IPS-NIHi7 (cell line): ENCODE measurements around the gene FAM117A.

Experiments used
- DNase-seq: peaks from one replicate; pipeline ENCODE4 v3.0.0; 2012; ENCODE audit warnings: mixed read lengths; ENCODE audit errors: extremely low spot score

FAM117A gene

GRCh38 chr17:49707608-49708514 lies 56.1 kb downstream of the FAM117A start, which contains the start of gene SLC35B1:
TSS of gene SLC35B1 (minus strand) at chr17:49707964. CDS start at chr17:49707833, 131 bp downstream.
- peak; percentile 100 for DNase-seq

GRCh38 chr17:49707246-49707607 lies 56.7 kb downstream of the FAM117A start:
- DNase-seq, result no peak

GRCh38 chr17:49705254-49705653 lies 58.7 kb downstream of the FAM117A start:
- DNase-seq, result no peak

GRCh38 chr17:49703557-49704277 lies 60.2 kb downstream of the FAM117A start:
- peak; percentile 51 for DNase-seq

GRCh38 chr17:49700960-49701359 lies 63.0 kb downstream of the FAM117A start:
- DNase-seq, result no peak

- DNase-seq, result no peak
Observed at GRCh38 chr17:49699966-49700575, 63.9 kb downstream of the FAM117A start.

GRCh38 chr17:49698005-49698404 lies 65.9 kb downstream of the FAM117A start:
- no peak for DNase-seq

GRCh38 chr17:49696233-49696761 lies 67.6 kb downstream of the FAM117A start:
- DNase-seq, result no peak

- DNase-seq, result no peak
Observed at GRCh38 chr17:49695698-49696232, 68.2 kb downstream of the FAM117A start.

GRCh38 chr17:49694847-49695697 lies 68.9 kb downstream of the FAM117A start:
- peak; percentile 67 for DNase-seq

GRCh38 chr17:49692751-49693150 lies 71.2 kb downstream of the FAM117A start:
- no peak for DNase-seq

GRCh38 chr17:49691677-49692191 lies 72.2 kb downstream of the FAM117A start:
- peak; percentile 35 for DNase-seq

- no peak for DNase-seq
Observed at GRCh38 chr17:49691086-49691676, 72.8 kb downstream of the FAM117A start.

- no peak for DNase-seq
Observed at GRCh38 chr17:49690256-49690655, 73.7 kb downstream of the FAM117A start.

GRCh38 chr17:49688848-49689247 lies 75.1 kb downstream of the FAM117A start:
- no peak for DNase-seq

- DNase-seq, result no peak
Observed at GRCh38 chr17:49687878-49688491, 75.9 kb downstream of the FAM117A start.

GRCh38 chr17:49681106-49681979 lies 82.6 kb downstream of the FAM117A start:
- no peak for DNase-seq

- no peak for DNase-seq
Observed at GRCh38 chr17:49680314-49680713, 83.6 kb downstream of the FAM117A start.
